Measurements from ENCODE around the gene WTIP. TPM values are rescaled to one million over a fixed set of nuclear protein-coding genes. Genes with fewer than 3 reads are reported as not detected.

WTIP gene
- total and polyA plus RNA-seq, 2 donors (not counting 3 experiments of a cell fraction or from before 2014, with no cell fraction given): 22.4 to 25.7 TPM

- dilution Hi-C loops (cut with MboI; ENCODE audit: extremely low pct_ligation_motif_present, low sequenced_read_pairs) (no loop called here), intact Hi-C loops (cut with micrococcal nuclease) (no loop called here)
- Histone ChIP-seq H3K4me2 (ENCODE audit: insufficient read depth, low read length) (no peak overlapping the region), H4K20me1 (replicated peaks; ENCODE audit: control insufficient read depth, extremely low read depth, insufficient read depth, low read length) (no peaks in the 10 kb centered on the region), H3K9me3 (replicated peaks; ENCODE audit: control insufficient read depth, insufficient read depth, low read length) (no peaks in the 10 kb centered on the region), H2AFZ (ENCODE audit: low read depth, low read length) (no peak overlapping the region), H3K4me1 (ENCODE audit: control insufficient read depth, extremely low read depth, insufficient read depth, low read length) (no peaks in the 10 kb centered on the region), H3K36me3 (ENCODE audit: control insufficient read depth in 2 of 2, extremely low read depth in 1 of 2, insufficient read depth in 2 of 2, low read length in 2 of 2) (peaks cover 15 to 21% of the 10 kb centered on the region in 2 experiments), H3K9ac (replicated peaks; ENCODE audit: extremely low read depth, insufficient read depth, low read length) (no peak overlapping the region), H3K27ac (ENCODE audit: insufficient read depth, low read depth, low read length) (no peak overlapping the region), H3K9me1 (replicated peaks; ENCODE audit: control insufficient read depth, extremely low read depth, insufficient read depth, low read length) (no peaks in the 10 kb centered on the region), H3K27me3 (ENCODE audit: control insufficient read depth in 2 of 2, insufficient read depth in 2 of 2, low read length in 2 of 2) (no peaks in the 10 kb centered on the region), H3K4me3 (replicated peaks in 1 of 3; ENCODE audit: insufficient read depth in 1 of 3, low read depth in 1 of 3, low read length in 3 of 3) (no peak overlapping the region), H3K79me2 (ENCODE audit: control insufficient read depth, insufficient read depth, low read length) (peaks cover 28% of the 10 kb centered on the region)
- POLR2A ChIA-PET: no interaction called here
- no TSS peak for BruUV-seq (replicated peaks)
- DNase-seq (ENCODE audit: low read depth, low spot score) (no peak), FAIRE-seq (no peak)
- CTCF ChIA-PET: no interaction called here
- TF ChIP-seq GATA2 (IDR thresholded peaks at IDR 0.05; ENCODE audit: insufficient read depth, insufficient read length, low read depth, low read length) (no peak), JUN (IDR thresholded peaks at IDR 0.05; ENCODE audit: borderline replicate concordance, insufficient read depth, insufficient read length, low read depth) (no peak), MAX (IDR thresholded peaks at IDR 0.05; ENCODE audit: insufficient read depth, insufficient read length) (no peak), POLR2A (IDR thresholded peaks at IDR 0.05; ENCODE audit: low read depth, low read length) (no peak), MYC (IDR thresholded peaks at IDR 0.05; ENCODE audit: low read depth, low read length) (no peak), EZH2 (IDR thresholded peaks at IDR 0.05; ENCODE audit: borderline replicate concordance, low read depth, low read length, severe bottlenecking) (no peak), FOS (IDR thresholded peaks at IDR 0.05; ENCODE audit: borderline replicate concordance, insufficient read depth, low read length) (no peak), POLR2AphosphoS5 (IDR thresholded peaks at IDR 0.05; ENCODE audit: insufficient read depth, low read depth, low read length) (no peak), CTCF (IDR thresholded peaks at IDR 0.05; ENCODE audit: extremely low read depth in 1 of 2, insufficient read depth in 1 of 2, low read depth in 1 of 2, low read length in 2 of 2) (no peak)
Measured at GRCh38 chr19:34454091-34454490, 27.5 kb upstream of the WTIP start.

All from endothelial cell of umbilical vein (primary cell).